NCI-H1417 treated with DMSO at 0.1 percent for 48 hours (cell line): ENCODE results near the gene SH3BGR.

ENCODE experiments used
- DNase-seq: peaks from one replicate; lab custom pipeline; 2025; lab: John Stamatoyannopoulos, UW

SH3BGR gene

DNA sequence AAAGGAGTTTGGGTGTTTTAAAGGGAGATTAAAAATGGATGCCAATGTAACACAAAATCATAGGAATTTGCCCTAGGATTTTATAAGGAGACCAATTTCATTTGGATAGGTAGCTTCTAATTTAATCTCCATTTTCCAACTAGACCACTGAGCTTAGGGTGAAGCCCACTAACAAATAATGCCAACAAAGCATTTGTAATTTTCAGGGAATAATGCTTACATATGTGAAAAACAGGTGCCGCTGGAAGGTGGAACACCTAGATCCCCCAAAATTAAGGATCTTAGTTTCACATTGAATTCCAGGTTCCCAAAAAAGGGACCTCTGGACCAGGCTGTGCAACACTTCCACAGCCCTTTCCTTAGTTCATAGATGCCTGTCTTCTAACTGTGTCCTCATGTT, 94.8 kb downstream of the SH3BGR start:
- DNase-seq = no peak

DNA sequence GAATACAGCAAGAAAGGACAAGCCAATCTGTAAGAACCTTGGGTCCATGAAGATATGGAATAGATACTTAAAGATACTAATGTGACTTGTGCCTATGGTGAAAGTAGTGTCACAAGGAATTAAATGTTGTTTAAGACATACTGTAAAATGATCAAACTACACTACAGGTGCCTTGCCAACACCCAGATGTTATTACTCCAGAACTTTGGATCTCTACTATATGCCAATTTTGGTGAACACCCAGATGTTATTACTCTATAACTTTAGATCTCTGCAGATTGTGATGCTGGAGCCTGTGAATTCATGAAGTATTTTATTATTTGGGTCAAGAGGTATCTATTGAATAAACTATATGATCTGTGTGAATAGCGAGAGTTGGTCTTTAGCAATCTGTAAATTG, 101.1 kb downstream of the SH3BGR start:
- no peak for DNase-seq

DNA sequence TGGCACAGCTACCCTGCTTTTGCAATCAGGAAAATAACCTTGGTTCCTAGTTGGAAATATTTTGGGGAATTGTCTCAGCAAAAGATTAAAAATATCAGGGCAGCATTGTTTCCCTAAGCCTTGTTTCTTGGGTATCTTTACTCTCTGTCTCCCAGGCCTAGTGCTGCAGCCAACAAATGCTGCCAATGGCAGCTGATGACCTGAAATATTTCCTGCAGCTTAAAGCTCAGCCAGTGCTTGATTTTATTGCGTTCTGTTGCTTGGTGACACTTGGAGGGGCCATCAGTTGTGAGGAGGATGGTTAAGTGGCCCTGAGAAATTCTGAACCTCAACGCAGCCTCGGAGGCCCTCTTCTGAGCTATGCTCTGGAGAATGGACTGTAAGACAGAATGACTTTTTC, 101.6 kb downstream of the SH3BGR start:
- no peak for DNase-seq

DNA sequence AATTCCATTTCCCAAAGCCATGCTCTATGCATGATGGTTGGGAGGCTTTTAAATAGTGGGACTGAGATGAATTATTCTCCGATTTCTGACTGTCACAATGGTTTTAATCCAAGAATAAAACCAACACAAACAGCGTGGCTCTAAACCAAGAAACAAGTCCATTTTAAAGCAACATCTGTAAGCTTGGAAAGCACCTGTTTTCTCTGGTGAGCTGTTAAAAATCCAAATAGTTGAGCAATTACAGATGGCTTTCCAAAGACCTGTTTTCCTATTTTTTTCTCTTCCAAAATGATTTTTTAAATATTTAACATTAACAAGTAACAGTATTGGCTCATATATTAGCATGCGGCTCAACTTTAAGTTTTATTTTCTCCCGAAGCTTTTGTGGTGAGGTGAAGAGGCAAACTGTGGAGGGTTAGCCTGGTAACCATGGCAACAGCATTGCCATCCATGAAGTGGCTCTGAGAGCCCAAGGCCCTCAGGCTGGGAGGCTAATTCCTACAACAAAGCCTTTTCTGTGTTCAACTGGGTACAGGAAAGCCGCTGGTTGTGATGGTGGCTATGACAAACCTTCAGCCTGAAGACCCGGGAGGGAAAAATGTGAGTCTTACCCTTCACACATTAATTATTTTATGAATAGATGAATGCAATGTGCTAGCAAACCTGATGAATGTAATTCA, 104.3 kb downstream of the SH3BGR start:
- peak; percentile 75 for DNase-seq

DNA sequence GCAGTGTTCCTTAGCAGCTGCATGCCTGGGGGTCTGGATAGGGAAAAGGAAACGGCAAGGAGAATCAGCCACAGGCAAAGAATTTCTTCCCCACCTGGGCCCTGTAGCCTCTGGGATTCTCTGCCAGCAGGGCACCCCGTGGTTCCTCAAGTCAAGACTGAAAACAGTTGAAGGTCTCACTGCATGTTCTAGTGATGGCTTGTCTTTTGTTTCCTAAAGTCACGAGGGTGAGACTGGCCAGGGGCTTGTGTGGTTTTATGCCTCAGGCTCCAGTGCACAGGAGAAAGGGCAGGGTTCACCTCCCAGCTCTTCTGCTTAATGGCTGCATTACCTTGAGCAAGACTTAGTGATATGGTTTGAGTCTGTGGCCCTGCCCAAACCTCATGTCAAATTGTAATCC, 107.7 kb downstream of the SH3BGR start:
- DNase-seq = no peak

DNA sequence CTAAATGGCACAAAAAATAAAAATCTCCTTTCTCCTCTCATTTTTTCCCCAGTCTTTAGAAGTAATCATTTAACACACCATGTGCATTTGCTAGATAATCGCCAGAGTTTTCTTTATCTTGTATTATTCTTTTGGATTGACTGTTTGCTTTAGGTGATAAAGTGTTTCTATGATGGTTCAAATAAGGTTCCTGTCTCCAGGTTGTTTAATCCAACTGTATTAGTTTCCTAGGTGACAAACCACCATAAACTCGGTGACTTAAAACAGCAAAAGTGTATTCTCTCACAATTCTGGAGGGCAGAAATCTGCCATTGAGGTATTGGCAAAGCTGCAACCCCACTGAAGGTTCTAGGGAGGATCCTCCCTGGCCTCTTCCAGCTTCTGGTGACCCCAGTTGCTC, 109.4 kb downstream of the SH3BGR start:
- DNase-seq = no peak

DNA sequence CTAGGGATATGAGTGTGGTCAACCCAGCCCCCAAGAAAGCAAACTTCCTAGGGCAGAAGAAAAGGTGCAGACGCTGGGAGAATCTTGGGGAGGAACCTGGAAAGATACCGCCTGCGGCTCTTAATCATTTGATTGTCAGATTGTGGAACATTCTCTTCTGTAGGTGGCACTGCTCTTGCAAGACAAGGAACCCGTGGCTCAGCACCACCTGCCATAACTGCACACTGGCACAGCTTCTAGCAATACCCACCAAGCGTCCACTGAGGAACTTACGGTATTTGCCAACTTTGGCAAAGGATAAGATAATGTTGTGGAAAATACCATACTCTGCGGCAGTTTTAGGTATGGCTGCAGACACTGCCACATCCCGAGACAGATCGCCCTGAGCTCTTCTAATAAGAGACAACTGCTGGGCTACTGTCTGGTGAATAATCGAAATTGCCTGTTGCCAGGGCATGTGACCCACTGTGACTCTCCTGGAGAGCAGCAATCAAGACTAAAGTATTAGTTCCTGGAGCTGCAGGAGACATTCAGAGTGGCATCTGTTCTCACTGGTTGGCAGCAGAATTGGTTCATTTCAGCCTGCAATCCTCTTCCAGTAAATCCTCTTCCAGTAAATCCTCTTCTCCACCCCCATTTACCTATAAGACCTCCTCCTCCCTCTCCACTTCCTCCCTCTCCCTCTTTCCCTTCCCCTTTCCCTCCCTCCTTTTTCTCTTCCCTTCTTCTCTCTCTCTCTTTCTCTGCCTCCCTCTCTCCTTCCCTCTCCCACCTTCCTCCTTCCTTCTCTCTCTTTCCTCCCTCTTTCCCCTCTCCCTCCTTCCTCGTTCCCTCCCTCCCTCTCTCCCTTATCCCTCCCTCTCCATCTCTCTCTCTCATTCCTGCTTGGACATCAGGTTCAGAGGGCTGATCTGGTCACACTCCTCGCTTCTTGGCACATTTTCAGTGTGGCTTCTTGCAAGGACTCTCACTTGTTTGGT, 111.3 kb downstream of the SH3BGR start:
- DNase-seq = no peak

DNA sequence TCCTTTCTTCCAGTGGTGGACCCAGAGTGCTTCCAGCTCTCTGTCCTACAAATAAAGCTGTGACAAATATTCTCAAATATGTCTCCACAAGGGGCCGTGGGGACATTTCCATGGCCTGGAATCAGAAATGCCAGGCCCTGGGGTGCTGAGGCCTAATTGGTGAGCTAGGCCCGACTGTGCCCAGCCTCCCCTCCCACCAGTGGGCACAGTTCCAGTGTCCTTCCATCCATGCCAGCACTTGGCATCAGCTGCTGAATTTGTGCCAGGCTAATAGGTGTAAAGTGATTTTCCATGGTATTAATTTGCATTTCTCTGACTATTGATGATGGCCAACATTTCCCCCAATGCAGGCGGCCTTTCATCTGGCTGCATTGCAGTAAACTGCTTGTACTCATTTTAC, 112.4 kb downstream of the SH3BGR start:
- no peak for DNase-seq
